ENCODE measurements around the gene EXD3. TPM values are rescaled to one million over a fixed set of nuclear protein-coding genes. Genes with fewer than 3 reads are reported as not detected.
A peak's percentile ranks its signal among the peaks of the same experiment; 100 is the strongest.

The EXD3 gene
- total and polyA plus RNA-seq, 2 of the 13 experiments (the other 11 are each of a cell fraction or from before 2014, with no cell fraction given) = 2.7 to 4.8 TPM

DNA sequence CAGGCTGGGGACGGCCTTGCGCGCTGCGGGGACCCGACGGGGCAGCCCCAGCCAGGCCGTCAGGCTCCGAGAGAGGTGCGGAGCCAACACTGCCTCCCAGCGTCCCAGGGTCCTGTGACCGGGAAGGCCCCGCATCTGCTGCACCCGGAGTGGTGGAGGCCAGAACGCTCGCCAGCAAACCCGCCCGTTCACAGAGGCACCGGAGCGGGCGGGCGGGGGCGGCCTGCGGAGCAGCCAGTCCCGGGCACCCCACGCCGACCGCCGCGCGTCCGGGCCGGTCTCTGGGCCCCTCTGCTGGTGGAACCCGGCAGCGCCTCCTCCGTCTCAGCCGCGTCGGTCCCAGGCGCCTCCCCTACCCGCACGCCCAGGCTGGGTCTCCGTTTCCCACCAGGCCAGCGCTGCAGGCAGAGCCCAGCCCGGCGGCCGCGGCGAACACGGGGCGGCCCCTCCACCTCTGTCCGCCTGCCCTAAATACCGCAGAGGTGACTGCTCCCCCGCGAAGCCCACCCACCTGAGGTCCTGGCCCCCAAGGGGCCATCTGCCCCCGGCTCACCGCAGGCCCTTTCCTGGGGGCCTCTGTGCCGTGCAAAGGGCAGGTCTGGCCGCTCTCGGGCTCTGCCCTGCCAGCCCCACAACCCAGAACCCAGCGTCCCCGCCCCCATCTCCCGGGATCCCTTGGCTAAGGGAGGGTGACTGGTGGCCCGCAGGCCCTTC, 15.9 kb downstream of the EXD3 start (continued):
- TF ChIP-seq, protein P1, sequence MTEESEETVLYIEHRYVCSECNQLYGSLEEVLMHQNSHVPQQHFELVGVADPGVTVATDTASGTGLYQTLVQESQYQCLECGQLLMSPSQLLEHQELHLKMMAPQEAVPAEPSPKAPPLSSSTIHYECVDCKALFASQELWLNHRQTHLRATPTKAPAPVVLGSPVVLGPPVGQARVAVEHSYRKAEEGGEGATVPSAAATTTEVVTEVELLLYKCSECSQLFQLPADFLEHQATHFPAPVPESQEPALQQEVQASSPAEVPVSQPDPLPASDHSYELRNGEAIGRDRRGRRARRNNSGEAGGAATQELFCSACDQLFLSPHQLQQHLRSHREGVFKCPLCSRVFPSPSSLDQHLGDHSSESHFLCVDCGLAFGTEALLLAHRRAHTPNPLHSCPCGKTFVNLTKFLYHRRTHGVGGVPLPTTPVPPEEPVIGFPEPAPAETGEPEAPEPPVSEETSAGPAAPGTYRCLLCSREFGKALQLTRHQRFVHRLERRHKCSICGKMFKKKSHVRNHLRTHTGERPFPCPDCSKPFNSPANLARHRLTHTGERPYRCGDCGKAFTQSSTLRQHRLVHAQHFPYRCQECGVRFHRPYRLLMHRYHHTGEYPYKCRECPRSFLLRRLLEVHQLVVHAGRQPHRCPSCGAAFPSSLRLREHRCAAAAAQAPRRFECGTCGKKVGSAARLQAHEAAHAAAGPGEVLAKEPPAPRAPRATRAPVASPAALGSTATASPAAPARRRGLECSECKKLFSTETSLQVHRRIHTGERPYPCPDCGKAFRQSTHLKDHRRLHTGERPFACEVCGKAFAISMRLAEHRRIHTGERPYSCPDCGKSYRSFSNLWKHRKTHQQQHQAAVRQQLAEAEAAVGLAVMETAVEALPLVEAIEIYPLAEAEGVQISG (CRISPR knock-in tag; IDR thresholded peaks at IDR 0.05) = peak; percentile 31; the same call in 1 of the 2 replicates
- TF ChIP-seq, protein P2, sequence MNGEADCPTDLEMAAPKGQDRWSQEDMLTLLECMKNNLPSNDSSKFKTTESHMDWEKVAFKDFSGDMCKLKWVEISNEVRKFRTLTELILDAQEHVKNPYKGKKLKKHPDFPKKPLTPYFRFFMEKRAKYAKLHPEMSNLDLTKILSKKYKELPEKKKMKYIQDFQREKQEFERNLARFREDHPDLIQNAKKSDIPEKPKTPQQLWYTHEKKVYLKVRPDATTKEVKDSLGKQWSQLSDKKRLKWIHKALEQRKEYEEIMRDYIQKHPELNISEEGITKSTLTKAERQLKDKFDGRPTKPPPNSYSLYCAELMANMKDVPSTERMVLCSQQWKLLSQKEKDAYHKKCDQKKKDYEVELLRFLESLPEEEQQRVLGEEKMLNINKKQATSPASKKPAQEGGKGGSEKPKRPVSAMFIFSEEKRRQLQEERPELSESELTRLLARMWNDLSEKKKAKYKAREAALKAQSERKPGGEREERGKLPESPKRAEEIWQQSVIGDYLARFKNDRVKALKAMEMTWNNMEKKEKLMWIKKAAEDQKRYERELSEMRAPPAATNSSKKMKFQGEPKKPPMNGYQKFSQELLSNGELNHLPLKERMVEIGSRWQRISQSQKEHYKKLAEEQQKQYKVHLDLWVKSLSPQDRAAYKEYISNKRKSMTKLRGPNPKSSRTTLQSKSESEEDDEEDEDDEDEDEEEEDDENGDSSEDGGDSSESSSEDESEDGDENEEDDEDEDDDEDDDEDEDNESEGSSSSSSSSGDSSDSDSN (CRISPR knock-in tag; IDR thresholded peaks at IDR 0.05) = peak; percentile 72; the same call in 1 of the 2 replicates
- peak; percentile 11; the same call in 1 of the 2 replicates for TF ChIP-seq ZNF768 (CRISPR knock-in tag; IDR thresholded peaks at IDR 0.05)
- no peak; the same call in 1 of the 2 replicates for TF ChIP-seq NRL (CRISPR knock-in tag; IDR thresholded peaks at IDR 0.05; ENCODE audit: borderline replicate concordance)
